ENCODE results near the gene TCF12.

DNA sequence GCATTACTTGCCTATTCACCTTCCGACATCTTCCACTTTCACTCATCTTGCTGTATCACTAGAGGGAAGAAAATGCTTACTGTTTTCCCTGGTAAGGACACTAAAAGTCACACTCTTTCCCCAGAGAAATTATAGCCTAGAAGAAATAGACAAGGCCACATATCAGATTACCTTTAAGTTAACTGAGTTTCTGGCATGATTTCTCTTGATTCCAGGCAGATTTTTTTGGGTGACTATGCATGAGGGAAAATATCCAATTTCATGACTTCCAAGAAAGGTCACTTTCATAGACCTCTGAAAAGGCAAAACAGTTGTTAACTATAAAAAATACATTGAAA, 30.3 kb downstream of the TCF12 start:
- TF ChIP-seq CTCF (IDR thresholded peaks at IDR 0.05), result no peak
- TF ChIP-seq POLR2A (IDR thresholded peaks at IDR 0.05), result no peak
